ENCODE measurements around the gene S1PR1. TPM values are rescaled to one million over a fixed set of nuclear protein-coding genes. Genes with fewer than 3 reads are reported as not detected.

Gene S1PR1
- total RNA-seq, 1 experiment from 2014 or later = 0.86 TPM

- no peak overlapping the region for H3K4me3 Mint-ChIP-seq (ENCODE audit: unreplicated experiment)
- H3K9me3 Mint-ChIP-seq (ENCODE audit: unreplicated experiment) = no peaks in the 10 kb centered on the region
- H3K4me1 Mint-ChIP-seq (ENCODE audit: insufficient read depth, unreplicated experiment) = peaks cover 13% of the 10 kb centered on the region
- peak; percentile 87 for DNase-seq (ENCODE audit: unreplicated experiment)
- peak; percentile 85 for TF ChIP-seq CTCF (IDR thresholded peaks at IDR 0.05; ENCODE audit: unreplicated experiment)
- no peaks in the 10 kb centered on the region for H3K27me3 Mint-ChIP-seq (ENCODE audit: insufficient read depth, unreplicated experiment)
- ChIA-PET POLR2A (interaction anchor here (0.6 to 1.6 kb wide), 9 partner anchors 29 to 413 kb away, joined by 3 to 11 read pairs (median 4); partner anchors contain the start of genes EXTL2 and SLC30A7), CTCF (interaction anchor here (0.6 to 10.4 kb wide), 89 partner anchors 9 to 1171 kb away, joined by 3 to 167 read pairs (median 4); partner anchors contain the start of genes DPH5, EXTL2 and S1PR1)
- H3K27ac Mint-ChIP-seq (ENCODE audit: low read depth, unreplicated experiment) = no peak overlapping the region
- intact Hi-C loops (cut with micrococcal nuclease) = loop anchor here (1.0 to 10.0 kb wide), 5 partner anchors 50 to 404 kb away; partner anchors contain the start of gene DPH5
- no TSS peak for BruUV-seq (replicated peaks)
- no peaks in the 10 kb centered on the region for H3K36me3 Mint-ChIP-seq (ENCODE audit: insufficient read depth, unreplicated experiment)
These were observed 51.7 kb downstream of the S1PR1 start for GRCh38 chr1:101288491-101288944.

- ChIA-PET POLR2A (interaction anchor here (1.0 to 1.6 kb wide), 4 partner anchors 10 to 375 kb away, joined by 3 to 6 read pairs (median 3); no protein-coding TSS in a partner anchor), CTCF (interaction anchor here (0.5 to 10.4 kb wide), 24 partner anchors 10 to 1431 kb away, joined by 3 to 167 read pairs (median 4); no protein-coding TSS in a partner anchor)
- no peak for TF ChIP-seq CTCF (IDR thresholded peaks at IDR 0.05; ENCODE audit: unreplicated experiment)
- Mint-ChIP-seq H3K4me1 (ENCODE audit: insufficient read depth, unreplicated experiment) (peaks cover 13% of the 10 kb centered on the region), H3K27ac (ENCODE audit: low read depth, unreplicated experiment) (no peak overlapping the region), H3K4me3 (ENCODE audit: unreplicated experiment) (no peak overlapping the region), H3K36me3 (ENCODE audit: insufficient read depth, unreplicated experiment) (no peaks in the 10 kb centered on the region), H3K9me3 (ENCODE audit: unreplicated experiment) (no peaks in the 10 kb centered on the region), H3K27me3 (ENCODE audit: insufficient read depth, unreplicated experiment) (no peaks in the 10 kb centered on the region)
- intact Hi-C loops (cut with micrococcal nuclease) = no loop called here
- no TSS peak for BruUV-seq (replicated peaks)
- no peak for DNase-seq (ENCODE audit: unreplicated experiment)
These were observed 53.5 kb downstream of the S1PR1 start for GRCh38 chr1:101290119-101290921.

Other genes starting within 250 kb of the S1PR1 start
- gene DPH5, start 211.2 kb upstream of the S1PR1 start, total RNA-seq (2022) = 63.5 and 76.8 TPM in 2 replicates

Data from MCF 10A (cell line).